Measurements from ENCODE around the gene RHO. TPM values are rescaled to one million over a fixed set of nuclear protein-coding genes. Genes with fewer than 3 reads are reported as not detected.

RHO gene
- total RNA-seq, 2 donors from 2014 or later, result 0.23 TPM; not detected in 1

GRCh38 chr3:129561619-129562248 lies 33.3 kb downstream of the RHO start:
- peak overlapping the region; percentile 65 to 69 for H3K27ac ChIP-seq
- TF ChIP-seq CTCF (IDR thresholded peaks at IDR 0.05), result no peak
- no peak for TF ChIP-seq POLR2A (IDR thresholded peaks at IDR 0.05)
- TF ChIP-seq POLR2AphosphoS5 (IDR thresholded peaks at IDR 0.05), result no peak
- H3K4me3 ChIP-seq, result no peak overlapping the region
- no peak for DNase-seq (ENCODE audit: low spot score)
- no peaks in the 10 kb centered on the region for H3K36me3 ChIP-seq
- H3K27me3 ChIP-seq (replicated peaks; ENCODE audit: insufficient read depth), result no peaks in the 10 kb centered on the region
- intact Hi-C loops (cut with DNase I), result no loop called here
- H3K9me3 ChIP-seq, result no peaks in the 10 kb centered on the region
- 85% methylated on average over 18 of the region's 18 CpGs for WGBS
- H3K4me1 ChIP-seq (replicated peaks), result no peaks in the 10 kb centered on the region

- no peak for DNase-seq (ENCODE audit: low spot score)
- no peaks in the 10 kb centered on the region for H3K36me3 ChIP-seq
- intact Hi-C loops (cut with DNase I), result no loop called here
- H3K27ac ChIP-seq, result no peak overlapping the region
- H3K9me3 ChIP-seq, result no peaks in the 10 kb centered on the region
- no peaks in the 10 kb centered on the region for H3K4me1 ChIP-seq (replicated peaks)
- H3K27me3 ChIP-seq (replicated peaks; ENCODE audit: insufficient read depth), result no peaks in the 10 kb centered on the region
- TF ChIP-seq POLR2AphosphoS5 (IDR thresholded peaks at IDR 0.05), result no peak
- TF ChIP-seq POLR2A (IDR thresholded peaks at IDR 0.05), result no peak
- TF ChIP-seq CTCF (IDR thresholded peaks at IDR 0.05), result no peak
- 91% methylated on average over 19 of the region's 19 CpGs for WGBS
- H3K4me3 ChIP-seq, result no peak overlapping the region
These were observed 34.4 kb downstream of the RHO start for GRCh38 chr3:129562803-129563202.

GRCh38 chr3:129563332-129563731 lies 34.9 kb downstream of the RHO start:
- intact Hi-C loops (cut with DNase I), result no loop called here
- WGBS, result 94% methylated on average over 12 of the region's 12 CpGs
- Histone ChIP-seq H3K27ac (no peak overlapping the region), H3K36me3 (no peaks in the 10 kb centered on the region), H3K27me3 (replicated peaks; ENCODE audit: insufficient read depth) (no peaks in the 10 kb centered on the region), H3K4me1 (replicated peaks) (no peaks in the 10 kb centered on the region), H3K4me3 (no peak overlapping the region), H3K9me3 (no peaks in the 10 kb centered on the region)
- TF ChIP-seq CTCF (IDR thresholded peaks at IDR 0.05) (no peak), POLR2AphosphoS5 (IDR thresholded peaks at IDR 0.05) (no peak), POLR2A (IDR thresholded peaks at IDR 0.05) (no peak)
- no peak for DNase-seq (ENCODE audit: low spot score)

- no peaks in the 10 kb centered on the region for H3K4me1 ChIP-seq (replicated peaks)
- WGBS, result 73% methylated on average over 8 of the region's 8 CpGs
- no peak for DNase-seq (ENCODE audit: low spot score)
- peak overlapping the region in 1 of 2 donors; percentile 16 for H3K27ac ChIP-seq
- no peaks in the 10 kb centered on the region for H3K36me3 ChIP-seq
- H3K4me3 ChIP-seq, result no peak overlapping the region
- no peak for TF ChIP-seq POLR2AphosphoS5 (IDR thresholded peaks at IDR 0.05)
- TF ChIP-seq CTCF (IDR thresholded peaks at IDR 0.05), result no peak
- no peak for TF ChIP-seq POLR2A (IDR thresholded peaks at IDR 0.05)
- no peaks in the 10 kb centered on the region for H3K9me3 ChIP-seq
- H3K27me3 ChIP-seq (replicated peaks; ENCODE audit: insufficient read depth), result no peaks in the 10 kb centered on the region
- intact Hi-C loops (cut with DNase I), result no loop called here
These were observed 35.6 kb downstream of the RHO start for GRCh38 chr3:129563850-129564535.

All from prostate gland (tissue), 2 donors.